Measurements from ENCODE around the gene BTBD19. TPM values are rescaled to one million over a fixed set of nuclear protein-coding genes. Genes with fewer than 3 reads are reported as not detected.

The BTBD19 gene
- total and polyA plus RNA-seq, 9 of the 15 experiments (the other 6 are each of a cell fraction or from before 2014, with no cell fraction given) = 0.22 to 2.0 (median 0.95) TPM

- TF ChIP-seq ARID4B (CRISPR knock-in tag; IDR thresholded peaks at IDR 0.05) = no peak; the same call in 1 of the 2 replicates
- TF ChIP-seq ELF2 (CRISPR knock-in tag; IDR thresholded peaks at IDR 0.05) = no peak
- peak; percentile 42; the same call in 1 of the 2 replicates for TF ChIP-seq BHLHE40 (IDR thresholded peaks at IDR 0.05; ENCODE audit: low read length)
- TF ChIP-seq HDGF (IDR thresholded peaks at IDR 0.05) = no peak
- TF ChIP-seq NR3C1 (CRISPR knock-in tag; IDR thresholded peaks at IDR 0.05) = no peak
- no peak for TF ChIP-seq RAD51 (IDR thresholded peaks at IDR 0.05; ENCODE audit: borderline replicate concordance, low read depth)
- no peak for TF ChIP-seq ZNF311 (CRISPR knock-in tag; IDR thresholded peaks at IDR 0.05)
- no peak for TF ChIP-seq RBM34 (IDR thresholded peaks at IDR 0.05; ENCODE audit: borderline replicate concordance, insufficient read depth, low read length)
- TF ChIP-seq SRSF9 (IDR thresholded peaks at IDR 0.05; ENCODE audit: borderline replicate concordance, low read depth, low read length) = no peak
- no peak for TF ChIP-seq MTA1 (IDR thresholded peaks at IDR 0.05; ENCODE audit: borderline replicate concordance)
- TF ChIP-seq TSC22D4 (tag; IDR thresholded peaks at IDR 0.05) = no peak
- no peak for TF ChIP-seq KDM4B (IDR thresholded peaks at IDR 0.05; ENCODE audit: borderline replicate concordance in 2 of 2, low read depth in 1 of 2)
- peak; percentile 64 for TF ChIP-seq ZNF384 (IDR thresholded peaks at IDR 0.05; ENCODE audit: low read depth, low read length)
- TF ChIP-seq ZC3H4 (CRISPR knock-in tag; IDR thresholded peaks at IDR 0.05; ENCODE audit: borderline replicate concordance) = no peak
- no peak for TF ChIP-seq BCLAF1 (IDR thresholded peaks at IDR 0.05; ENCODE audit: borderline replicate concordance in 1 of 2, control insufficient read depth in 1 of 2, low read depth in 2 of 2, low read length in 1 of 2)
- no peak for TF ChIP-seq HINFP (tag; conservative IDR thresholded peaks at IDR 0.05; ENCODE audit: low read depth)
Measured at GRCh38 chr1:44835738-44836675, 27.7 kb downstream of the BTBD19 start (continued).

Data from K562 (cell line).